ENCODE measurements around the gene RHO. TPM values are rescaled to one million over a fixed set of nuclear protein-coding genes. Genes with fewer than 3 reads are reported as not detected.
"Not testable (repeated sequence)": the region's sequence is repeated elsewhere in the genome, so short reads cannot be mapped to it uniquely, and the experiment has no call there.

The RHO gene
- total RNA-seq, 1 donor from 2014 or later, result not detected

DNA sequence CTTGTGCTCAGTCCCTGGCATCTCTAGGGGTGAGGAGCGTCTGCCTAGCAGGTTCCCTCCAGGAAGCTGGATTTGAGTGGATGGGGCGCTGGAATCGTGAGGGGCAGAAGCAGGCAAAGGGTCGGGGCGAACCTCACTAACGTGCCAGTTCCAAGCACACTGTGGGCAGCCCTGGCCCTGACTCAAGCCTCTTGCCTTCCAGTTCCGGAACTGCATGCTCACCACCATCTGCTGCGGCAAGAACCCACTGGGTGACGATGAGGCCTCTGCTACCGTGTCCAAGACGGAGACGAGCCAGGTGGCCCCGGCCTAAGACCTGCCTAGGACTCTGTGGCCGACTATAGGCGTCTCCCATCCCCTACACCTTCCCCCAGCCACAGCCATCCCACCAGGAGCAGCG, 5.0 kb downstream of the RHO start:
- intact Hi-C loops (cut with DNase I), result no loop called here
- ATAC-seq (ENCODE audit: poor library complexity), result no peak
- DNase-seq, result no peak

GRCh38 chr3:129534428-129535027, 6.1 kb downstream of the RHO start:
- DNase-seq (no peak), ATAC-seq (ENCODE audit: poor library complexity) (no peak)
- intact Hi-C loops (cut with DNase I), result no loop called here

DNA sequence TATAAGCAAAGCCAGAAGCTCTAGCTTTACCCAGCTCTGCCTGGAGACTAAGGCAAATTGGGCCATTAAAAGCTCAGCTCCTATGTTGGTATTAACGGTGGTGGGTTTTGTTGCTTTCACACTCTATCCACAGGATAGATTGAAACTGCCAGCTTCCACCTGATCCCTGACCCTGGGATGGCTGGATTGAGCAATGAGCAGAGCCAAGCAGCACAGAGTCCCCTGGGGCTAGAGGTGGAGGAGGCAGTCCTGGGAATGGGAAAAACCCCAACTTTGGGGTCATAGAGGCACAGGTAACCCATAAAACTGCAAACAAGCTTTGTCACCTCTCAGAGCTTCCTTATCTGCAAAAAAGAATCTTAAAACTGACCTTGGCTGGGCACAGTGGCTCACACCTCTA, 6.6 kb downstream of the RHO start:
- no peak for DNase-seq
- ATAC-seq (ENCODE audit: poor library complexity), result no peak
- intact Hi-C loops (cut with DNase I), result no loop called here

DNA sequence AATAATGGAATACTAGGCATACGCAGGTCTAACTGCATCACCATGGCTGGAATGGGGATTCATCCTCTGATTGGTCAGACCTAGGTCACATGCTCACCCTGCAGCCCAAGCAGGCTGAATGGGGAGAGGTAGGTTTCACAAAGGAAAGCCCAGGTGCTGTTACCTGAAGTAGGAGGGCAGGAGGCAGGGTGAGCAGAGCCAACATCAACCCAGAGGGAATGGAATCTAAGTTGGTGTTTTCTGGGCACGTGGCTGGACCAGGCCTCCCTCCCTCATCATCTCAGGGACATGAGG, 7.9 kb downstream of the RHO start:
- intact Hi-C loops (cut with DNase I), result no loop called here
- ATAC-seq (ENCODE audit: poor library complexity), result no peak

GRCh38 chr3:129536804-129537203, 8.4 kb downstream of the RHO start:
- intact Hi-C loops (cut with DNase I), result no loop called here
- DNase-seq (no peak), ATAC-seq (ENCODE audit: poor library complexity) (no peak)

More for the DNA sequence above, 7.9 kb downstream of the RHO start:
- DNase-seq, result no peak

DNA sequence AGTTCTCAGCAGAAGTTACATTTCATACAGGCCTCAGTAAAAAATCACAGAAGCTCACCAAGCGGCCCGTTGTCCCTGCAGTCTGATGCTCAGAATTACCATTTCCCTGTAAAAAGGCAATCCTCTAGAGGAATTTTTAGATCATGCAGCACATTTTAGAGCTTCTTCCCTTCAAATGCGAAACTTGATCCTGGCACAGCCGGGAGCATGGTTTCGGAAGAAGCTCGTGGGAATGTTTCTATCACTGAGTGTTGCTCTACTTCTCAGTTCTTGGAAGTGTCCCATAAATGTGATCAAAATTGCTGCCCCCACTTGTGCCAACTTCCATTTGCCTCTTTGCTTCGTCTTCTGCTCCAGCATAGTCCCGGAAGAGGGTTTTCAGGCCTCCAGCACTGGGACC, 10.8 kb downstream of the RHO start:
- ATAC-seq (ENCODE audit: poor library complexity), result no peak
- DNase-seq, result no peak
- intact Hi-C loops (cut with DNase I), result no loop called here

DNA sequence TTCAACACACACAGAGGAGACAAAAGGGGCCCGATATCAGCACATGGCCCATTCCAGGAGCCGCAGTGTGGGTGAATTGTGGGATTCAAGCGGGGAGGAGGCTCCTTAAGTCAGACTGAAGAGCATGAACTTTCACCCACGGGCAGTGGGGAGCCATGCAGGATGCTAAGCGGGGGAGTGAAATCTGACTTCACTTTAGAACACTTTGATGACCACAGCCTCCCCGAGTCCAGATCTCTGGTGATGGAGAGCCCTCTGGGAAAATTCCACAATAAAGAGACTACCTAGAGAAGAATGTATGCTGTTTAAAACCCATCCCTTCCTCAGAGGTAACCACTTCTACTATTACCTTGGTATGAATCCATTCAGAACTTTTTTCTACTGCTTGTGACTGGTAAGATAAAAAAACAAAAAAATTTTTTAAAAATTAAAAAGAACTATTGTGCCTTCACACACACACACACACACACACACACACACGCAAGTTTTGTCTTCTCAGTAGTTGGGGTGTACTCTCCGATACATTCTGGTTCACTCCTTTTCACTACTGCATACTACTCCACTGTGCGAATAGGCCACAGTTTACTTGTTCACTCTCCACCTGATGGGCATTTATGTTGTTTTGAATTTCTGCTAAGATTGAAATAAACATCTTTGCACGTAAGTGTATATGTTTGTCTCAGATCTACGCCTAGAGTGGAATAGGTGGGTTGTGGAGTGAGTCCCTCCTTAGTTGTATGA, 12.5 kb downstream of the RHO start:
- intact Hi-C loops (cut with DNase I), result no loop called here
- DNase-seq (no peak), ATAC-seq (ENCODE audit: poor library complexity) (no peak)

- no peak for DNase-seq
- ATAC-seq (ENCODE audit: poor library complexity), result no peak
- intact Hi-C loops (cut with DNase I), result no loop called here
Observed at GRCh38 chr3:129542747-129543146, 14.3 kb downstream of the RHO start.

DNA sequence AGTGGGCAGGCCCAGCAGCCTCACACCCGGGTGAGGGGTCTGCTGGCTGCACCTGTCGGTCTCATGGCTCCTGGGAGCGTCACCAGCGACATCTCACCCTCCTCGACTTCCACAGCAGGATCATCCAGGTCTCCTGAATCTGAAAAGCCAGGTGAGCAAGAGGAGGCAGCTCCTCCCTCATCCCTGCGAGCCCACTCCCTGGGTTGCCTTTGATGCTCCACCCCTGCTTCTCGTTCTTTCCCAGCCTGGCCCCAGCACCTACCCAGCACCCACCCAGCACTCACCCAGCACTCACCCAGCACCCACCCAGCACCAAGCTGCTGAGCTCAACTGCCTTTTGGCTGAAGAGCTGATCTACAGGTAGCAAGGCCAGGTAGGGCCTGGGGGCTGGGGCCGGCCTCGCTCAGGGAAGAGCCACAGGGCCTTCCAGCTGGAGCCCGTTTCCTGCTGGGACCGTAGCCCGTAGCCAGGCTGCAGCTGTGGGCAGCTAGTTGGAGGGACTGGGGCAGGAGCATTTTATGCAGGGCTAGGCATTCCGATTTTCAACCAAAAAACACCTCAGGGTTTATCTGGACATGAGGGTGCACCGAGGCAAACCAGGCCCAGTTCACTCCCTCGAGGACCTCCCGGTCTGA, 14.8 kb downstream of the RHO start, which contains the start of gene H1-8:
TSS of gene H1-8 (plus strand) at position 20 of the 635 bp plus-strand sequence. CDS start at position 64, 44 bp downstream.
- ATAC-seq (ENCODE audit: poor library complexity) (no peak), DNase-seq (no peak)
- intact Hi-C loops (cut with DNase I), result no loop called here

DNA sequence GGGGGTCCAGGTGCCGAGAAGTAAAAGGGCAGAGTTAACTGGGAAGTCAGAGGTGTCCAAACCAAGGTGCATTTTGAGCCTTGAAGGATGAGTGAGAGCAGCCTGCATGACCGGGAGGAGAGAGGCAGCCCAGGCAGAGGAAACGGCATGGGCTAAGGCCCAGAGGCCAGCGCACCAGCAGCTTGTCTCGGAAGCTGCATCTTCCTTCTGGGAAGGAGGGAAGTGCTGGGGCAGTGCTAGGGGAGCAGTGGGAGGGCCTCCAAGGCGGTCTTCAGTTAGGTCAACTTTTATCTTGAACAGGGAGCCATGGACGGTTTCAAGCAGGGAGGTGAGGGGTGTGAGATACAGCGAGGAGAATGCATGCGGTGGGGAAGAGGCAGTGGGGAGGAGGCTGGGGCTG, 15.6 kb downstream of the RHO start:
- no peak for ATAC-seq (ENCODE audit: poor library complexity)
- intact Hi-C loops (cut with DNase I), result no loop called here
- DNase-seq, result no peak

DNA sequence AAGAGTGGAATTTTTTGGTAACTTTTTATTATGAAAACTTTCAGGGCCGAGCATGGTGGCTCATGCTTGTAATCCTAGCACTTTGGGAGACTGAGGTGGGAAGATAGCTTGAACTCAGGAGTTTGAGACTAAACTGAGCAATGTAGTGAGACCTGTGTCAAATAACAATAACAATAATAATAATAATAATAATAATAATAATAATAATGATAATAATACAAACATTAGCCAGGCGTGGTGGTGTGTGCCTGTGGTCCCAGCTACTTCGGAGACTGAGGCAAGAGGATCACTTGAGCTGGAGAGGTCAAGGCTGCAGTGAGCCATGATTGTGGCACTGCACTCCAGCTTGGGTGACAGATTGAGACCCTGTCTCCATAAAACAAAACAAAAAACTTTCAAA, 17.5 kb downstream of the RHO start:
- intact Hi-C loops (cut with DNase I); DNase-seq; ATAC-seq (ENCODE audit: poor library complexity): not testable (repeated sequence)

DNA sequence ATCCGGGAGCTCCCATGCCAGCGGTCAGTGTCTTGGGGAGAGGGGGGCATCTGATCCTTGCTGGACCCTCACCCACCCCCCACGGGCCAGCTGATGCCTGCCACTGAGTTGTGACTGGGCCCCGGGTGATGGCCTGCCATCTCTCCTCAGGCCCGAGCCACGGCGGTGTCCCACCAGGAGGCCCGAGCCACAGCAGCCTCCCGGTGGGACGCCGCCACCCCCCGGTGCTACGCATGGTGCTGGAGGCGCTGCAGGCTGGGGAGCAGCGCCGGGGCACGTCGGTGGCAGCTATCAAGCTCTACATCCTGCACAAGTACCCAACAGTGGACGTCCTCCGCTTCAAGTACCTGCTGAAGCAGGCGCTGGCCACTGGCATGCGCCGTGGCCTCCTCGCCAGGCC, 18.8 kb downstream of the RHO start:
- intact Hi-C loops (cut with DNase I), result no loop called here
- DNase-seq, result no peak
- no peak for ATAC-seq (ENCODE audit: poor library complexity)

GRCh38 chr3:129548104-129548965, 19.9 kb downstream of the RHO start:
- intact Hi-C loops (cut with DNase I), result no loop called here
- DNase-seq, result no peak
- ATAC-seq (ENCODE audit: poor library complexity), result no peak

DNA sequence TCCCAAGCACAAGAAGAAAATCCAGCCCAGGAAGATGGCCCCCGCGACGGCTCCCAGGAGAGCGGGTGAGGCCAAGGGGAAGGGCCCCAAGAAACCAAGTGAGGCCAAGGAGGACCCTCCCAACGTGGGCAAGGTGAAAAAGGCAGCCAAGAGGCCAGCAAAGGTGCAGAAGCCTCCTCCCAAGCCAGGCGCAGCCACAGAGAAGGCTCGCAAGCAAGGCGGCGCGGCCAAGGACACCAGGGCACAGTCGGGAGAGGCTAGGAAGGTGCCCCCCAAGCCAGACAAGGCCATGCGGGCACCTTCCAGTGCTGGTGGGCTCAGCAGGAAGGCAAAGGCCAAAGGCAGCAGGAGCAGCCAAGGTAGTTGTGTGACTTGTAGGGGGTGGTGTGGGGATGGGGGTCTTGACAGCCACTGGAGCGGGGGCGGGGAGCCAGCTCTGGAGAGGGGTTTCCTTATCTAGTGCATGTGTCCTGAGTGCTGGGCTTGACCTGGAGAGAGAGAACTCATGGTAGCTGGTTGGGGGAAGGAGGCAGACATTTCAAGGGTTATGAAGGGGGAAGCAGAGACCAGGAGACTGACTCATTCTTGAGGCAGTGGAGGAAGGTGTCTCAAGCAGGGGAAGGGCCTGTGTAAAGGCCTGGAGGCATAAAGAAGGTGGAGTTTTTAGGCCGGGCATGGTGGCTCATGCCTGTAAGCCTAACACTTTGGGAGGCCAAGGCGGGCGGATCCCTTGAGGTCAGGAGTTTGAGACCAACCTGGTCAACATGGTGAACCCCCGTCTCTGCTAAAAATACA, 20.8 kb downstream of the RHO start:
- ATAC-seq (ENCODE audit: poor library complexity) (no peak), DNase-seq (no peak)
- intact Hi-C loops (cut with DNase I), result no loop called here

GRCh38 chr3:129549805-129550204, 21.4 kb downstream of the RHO start:
- DNase-seq (no peak), ATAC-seq (ENCODE audit: poor library complexity) (no peak)
- intact Hi-C loops (cut with DNase I), result no loop called here

- ATAC-seq (ENCODE audit: poor library complexity), result peak; percentile 28
- intact Hi-C loops (cut with DNase I), result no loop called here
- DNase-seq, result no peak
Observed at GRCh38 chr3:129552287-129553050, 24.0 kb downstream of the RHO start.

DNA sequence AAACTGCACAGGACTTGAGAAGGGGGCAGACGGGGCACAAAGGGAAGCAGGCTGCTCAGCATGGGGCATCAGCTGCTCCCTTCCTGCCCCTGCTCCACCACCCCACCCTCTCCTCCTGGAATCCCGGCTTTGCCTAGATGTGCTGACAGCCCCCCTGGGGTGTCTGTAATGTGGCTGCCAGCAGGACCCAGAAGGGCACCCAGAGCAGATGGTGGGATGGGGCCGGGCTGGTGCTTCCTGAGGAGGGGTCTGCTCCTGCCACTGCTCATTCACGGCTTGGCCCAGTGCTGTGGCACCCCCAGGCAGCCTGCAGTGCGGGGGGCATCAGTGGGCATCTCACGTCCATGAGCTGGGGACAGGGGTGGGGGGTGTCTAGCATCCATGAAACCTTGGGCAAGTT, 24.7 kb downstream of the RHO start:
- ATAC-seq (ENCODE audit: poor library complexity) (no peak), DNase-seq (no peak)
- intact Hi-C loops (cut with DNase I), result no loop called here

- no peak for ATAC-seq (ENCODE audit: poor library complexity)
- intact Hi-C loops (cut with DNase I), result no loop called here
- DNase-seq, result peak; percentile 57
Observed at GRCh38 chr3:129553719-129554118, 25.3 kb downstream of the RHO start.

Data from Right ventricle myocardium superior (tissue), 1 donor.